Stimulated activated CD8-positive, alpha-beta memory T cell treated with anti-CD3 and anti-CD28 coated beads, Interleukin-4, amount 100 ng/mL, for 1 hour (primary cell): ENCODE measurements around the gene NEDD4.
"Not testable (repeated sequence)": the region's sequence is repeated elsewhere in the genome, so short reads cannot be mapped to it uniquely, and the experiment has no call there.

Experiments
- DNase-seq, 2 donors: peaks; one replicate each; pipeline ENCODE4 v3.0.0-alpha.2; 2020; ENCODE audit warnings: low read depth in 2 of 2, low spot score in 1 of 2

NEDD4 gene

GRCh38 chr15:55897560-55898336, 95.7 kb downstream of the NEDD4 start:
- DNase-seq, result no peak

DNA sequence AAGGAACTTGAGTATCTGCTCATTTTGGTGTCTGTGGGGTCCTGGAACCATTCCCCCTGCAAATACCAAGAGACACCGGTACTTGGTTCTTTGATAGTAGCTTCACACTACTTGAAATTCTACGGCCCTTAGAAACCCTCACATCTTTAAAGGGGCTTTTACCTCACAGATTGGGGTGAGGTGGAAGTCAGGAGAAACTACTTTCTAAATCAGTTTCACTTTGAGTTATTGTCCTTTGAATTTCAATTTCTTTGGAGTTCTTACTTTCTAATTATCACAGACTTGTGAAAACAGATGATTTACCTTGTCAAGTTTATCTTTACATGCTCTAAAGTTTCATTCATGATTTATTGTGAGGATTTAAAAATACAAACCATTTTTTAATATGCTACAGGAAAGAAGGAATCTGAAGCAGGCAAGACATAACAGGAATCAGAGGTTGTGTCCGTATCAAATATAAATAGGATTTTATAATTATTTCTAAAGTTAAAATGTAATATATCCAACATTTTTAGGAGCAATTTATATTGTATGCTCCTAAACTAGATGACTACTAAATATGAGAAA, 98.9 kb downstream of the NEDD4 start:
- DNase-seq, result no peak

- DNase-seq, result no peak
Measured at GRCh38 chr15:55893852-55894251, 99.6 kb downstream of the NEDD4 start.

DNA sequence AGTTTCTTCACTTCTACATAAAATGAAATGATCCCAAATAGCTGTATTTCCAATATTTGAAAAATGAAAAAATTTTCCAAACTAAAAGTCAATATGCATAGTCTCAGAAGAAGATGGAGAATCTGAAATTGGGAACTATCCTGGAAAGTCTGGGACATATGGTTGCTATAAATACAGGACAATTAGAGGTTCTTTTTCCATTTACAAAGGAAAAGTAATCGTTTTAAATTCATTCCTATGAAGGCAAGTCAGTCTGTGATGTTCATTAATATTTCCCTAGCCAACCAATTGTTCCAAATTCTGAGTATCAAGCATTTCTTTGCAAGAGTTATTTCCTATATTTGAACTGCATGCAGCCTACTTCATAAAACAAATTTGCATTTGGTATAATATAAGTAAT, 102.2 kb downstream of the NEDD4 start:
- DNase-seq, result no peak

DNA sequence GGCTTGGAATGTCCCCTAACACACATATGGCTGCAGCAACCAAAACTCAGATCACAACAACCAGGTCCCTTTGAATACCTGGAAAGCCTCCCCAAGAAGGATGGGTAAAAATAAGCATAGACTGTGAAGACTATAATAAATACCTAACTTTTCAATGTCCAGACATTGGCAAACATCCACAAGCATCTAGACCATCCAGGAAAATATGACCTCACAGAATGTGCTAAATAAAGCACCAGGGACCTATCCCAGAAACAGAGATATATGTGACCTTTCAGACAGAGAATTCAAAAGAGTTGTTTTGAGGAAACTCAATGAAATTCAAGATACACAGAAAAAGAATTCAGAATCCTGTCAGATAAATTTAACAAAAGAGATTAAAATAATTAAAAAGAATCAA, 109.2 kb downstream of the NEDD4 start:
- DNase-seq, result no peak

DNA sequence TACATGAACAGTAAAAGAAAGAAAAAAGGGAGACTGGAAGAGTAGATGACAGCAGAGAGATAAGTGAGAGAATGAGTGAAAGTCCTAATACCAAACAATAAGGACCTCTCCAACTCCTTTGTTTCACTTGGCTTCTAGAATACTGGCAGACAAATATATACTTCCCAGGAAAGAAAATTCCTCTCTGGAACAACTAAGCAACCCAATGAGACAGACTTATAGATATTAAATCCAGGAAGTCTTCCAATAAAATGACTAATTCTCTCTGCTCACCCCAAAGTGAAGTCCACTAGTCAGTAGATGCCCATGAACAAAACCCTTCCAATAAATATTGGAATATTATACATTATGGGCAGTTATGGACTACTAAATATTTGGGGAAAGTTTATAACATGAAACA, 114.2 kb downstream of the NEDD4 start:
- no peak for DNase-seq

DNA sequence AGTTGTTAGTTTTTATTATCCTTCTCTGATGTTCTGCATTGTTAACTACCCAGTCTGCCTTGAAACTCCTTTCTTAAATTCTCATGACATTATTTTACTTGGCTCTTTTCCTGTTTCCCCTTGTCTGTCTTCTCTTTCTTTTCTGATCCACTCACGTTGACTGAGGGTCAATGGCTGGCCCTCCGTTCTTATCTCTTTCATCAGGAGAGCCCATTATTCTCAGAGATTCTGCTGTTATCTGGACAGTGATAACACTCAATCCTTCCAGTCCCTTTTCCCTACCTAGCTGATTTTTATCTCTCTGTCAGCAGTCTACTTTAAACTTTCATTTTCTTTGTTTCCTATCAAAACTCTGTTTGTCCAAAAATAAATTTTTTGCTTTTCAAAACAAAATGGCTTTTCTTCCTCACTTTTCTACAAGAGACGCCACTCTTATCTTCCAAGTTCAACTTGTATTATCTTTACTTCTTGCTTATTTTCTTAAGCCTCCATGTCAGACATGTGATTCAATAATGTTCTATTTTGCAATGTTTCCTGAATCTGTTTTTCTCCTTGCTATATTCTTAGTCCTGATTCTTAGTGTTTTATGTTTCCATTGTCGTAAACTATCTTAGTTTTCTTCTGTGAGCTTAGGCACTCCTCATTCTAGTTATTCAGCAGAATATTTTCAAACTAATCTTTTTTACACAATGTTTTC, 120.2 kb downstream of the NEDD4 start:
- DNase-seq, result no peak

- no peak for DNase-seq
Measured at GRCh38 chr15:55872471-55872870, 120.9 kb downstream of the NEDD4 start.

DNA sequence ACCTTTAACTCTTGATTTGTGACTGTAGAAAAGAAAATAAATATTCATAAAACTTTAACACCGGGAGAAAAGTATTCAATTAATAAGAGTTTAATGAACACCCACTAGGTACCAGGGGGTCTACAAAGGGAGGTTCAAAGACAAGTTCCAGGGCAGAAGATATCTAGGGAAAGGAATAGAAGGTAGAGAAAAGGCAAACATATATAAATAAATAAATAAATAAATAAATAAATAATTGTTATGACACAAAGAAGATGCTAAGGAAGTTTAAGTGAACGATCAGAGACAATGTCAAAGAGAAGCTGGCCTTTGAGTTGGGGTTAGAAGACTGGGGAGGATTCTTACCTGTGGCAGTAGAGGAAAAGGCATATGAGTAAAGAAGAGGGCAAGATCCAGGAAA, 123.8 kb downstream of the NEDD4 start:
- DNase-seq, result no peak

DNA sequence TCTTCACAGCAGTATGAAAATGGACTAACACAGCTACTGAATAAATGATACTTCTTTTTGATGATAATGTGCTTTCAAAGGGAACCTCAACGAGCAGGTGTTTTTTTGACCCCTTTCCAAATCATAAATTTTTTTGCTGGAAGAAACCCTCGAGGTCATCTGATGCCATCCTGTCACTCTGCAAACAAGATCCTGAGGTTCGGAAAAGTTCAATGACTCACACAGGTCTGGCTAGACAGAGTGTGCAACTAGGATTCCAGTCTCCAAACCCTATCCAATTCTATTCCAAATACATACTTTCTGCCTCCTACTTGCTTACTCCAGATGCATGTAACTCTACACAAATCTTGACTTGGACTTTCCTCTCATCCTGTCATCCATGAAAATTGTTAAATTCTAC, 124.7 kb downstream of the NEDD4 start:
- no peak for DNase-seq

- DNase-seq, result not testable (repeated sequence)
Measured at GRCh38 chr15:55868291-55868690, 125.1 kb downstream of the NEDD4 start.

GRCh38 chr15:55863911-55864310, 129.5 kb downstream of the NEDD4 start:
- no peak for DNase-seq

GRCh38 chr15:55861115-55861514, 132.3 kb downstream of the NEDD4 start:
- DNase-seq, result no peak

DNA sequence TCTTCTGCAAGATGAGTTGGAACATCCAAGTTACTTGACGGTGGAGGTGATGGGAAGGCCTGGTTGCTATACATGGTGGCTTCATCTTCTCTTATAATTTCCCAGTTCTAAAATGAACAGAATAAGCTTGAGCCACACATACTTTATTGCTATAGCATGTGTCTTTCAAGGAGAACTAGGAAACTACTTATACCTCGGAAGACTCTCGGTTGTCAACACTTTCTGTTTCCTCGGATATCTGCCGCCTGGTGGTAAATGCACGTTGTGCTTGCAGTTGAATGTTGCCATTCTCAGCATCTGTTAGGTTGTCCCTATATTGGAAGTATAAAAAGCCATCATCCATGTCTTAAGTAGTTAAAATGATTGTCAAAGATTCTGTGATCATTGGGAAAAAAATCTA, 132.9 kb downstream of the NEDD4 start:
- DNase-seq, result no peak

GRCh38 chr15:55859681-55860080, 133.7 kb downstream of the NEDD4 start:
- no peak for DNase-seq

DNA sequence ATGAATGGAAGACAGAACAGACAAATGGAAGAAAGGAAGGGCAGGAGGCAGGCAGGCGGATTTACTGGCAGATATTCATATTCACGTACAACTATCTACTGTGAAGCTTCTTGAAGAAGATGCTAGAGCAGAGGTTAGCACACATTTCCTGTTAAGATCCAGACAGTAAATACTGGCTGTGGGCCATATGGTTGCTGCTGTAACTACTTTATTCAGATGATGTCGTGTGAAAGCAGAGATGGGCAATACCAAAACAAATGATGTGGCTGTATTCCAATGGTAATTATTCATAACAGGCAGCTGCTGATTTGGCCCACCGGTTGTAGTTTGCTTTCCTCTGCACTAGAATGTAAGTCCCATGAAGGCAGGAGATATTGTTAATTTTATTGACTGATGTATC, 134.8 kb downstream of the NEDD4 start:
- no peak for DNase-seq

GRCh38 chr15:55856506-55857164, 136.8 kb downstream of the NEDD4 start:
- no peak for DNase-seq

GRCh38 chr15:55853134-55853533, 140.3 kb downstream of the NEDD4 start:
- DNase-seq, result no peak

DNA sequence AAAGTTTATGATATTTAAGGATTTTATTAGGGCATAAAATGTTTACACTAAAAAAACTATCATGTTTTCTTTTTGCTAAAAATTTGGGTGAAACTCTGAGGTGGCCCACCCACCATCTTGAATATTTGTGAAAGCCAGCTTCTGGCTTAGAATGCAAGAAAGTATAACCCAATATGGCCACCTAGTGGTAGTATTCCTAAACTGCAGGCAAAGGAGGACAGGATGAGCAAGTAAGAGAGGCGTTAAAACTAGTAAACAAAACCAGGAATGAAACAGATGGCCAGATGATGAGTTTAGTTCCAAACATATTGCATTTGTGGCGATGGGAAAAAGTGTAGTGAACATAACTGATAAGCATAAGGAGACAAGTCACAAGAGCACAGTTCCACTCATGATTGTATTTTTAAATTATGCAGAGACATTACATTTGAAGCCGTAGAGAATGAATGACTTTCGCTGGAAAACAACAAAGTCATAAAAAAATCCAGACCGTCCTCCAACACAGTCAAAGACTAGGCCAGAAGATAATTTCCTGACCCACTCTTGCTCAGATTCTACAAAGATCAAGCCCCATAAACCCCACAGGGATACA, 147.2 kb downstream of the NEDD4 start:
- DNase-seq, result no peak

GRCh38 chr15:55842897-55843296, 150.5 kb downstream of the NEDD4 start:
- DNase-seq, result not testable (repeated sequence)

DNA sequence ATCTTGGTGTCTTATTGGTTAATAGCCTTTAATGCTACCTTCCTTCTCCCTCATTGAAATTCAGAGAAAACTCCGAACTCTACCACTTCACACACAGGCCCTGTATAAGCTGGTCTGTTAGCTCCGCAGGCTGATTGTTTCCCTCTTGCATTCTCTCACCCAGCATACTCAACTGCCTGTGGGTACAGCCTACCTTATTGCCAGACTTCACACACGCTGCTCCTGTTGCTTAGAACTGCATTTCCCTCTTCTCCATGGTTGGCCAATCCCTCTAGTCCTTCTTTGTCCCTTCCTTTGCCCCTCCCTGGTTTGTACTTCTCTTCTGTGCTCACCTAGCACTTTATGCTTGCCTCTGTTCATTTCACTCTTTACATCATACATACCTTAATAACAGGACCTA, 157.5 kb downstream of the NEDD4 start:
- DNase-seq, result no peak

DNA sequence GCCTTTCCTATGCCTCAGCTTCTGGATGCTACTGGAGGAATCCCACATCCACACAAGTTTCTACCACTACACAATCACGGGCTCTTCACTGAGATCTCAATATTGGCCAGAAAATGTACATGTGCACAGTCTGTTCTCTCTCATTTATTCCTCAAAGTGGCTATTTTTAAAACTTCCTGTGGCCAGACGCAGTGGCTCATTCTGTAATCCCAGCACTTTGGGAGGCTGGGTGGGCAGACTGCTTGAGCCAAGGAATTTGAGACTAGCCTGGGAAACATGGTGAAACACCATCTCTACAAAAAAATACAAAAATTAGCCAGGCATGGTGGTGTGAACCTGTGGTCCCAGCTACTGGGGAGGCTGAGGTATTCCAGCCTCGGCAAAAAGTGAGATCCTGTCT, 159.1 kb downstream of the NEDD4 start:
- no peak for DNase-seq
